ENCODE measurements around the gene GALNT2.

The GALNT2 gene

GRCh38 chr1:230317823-230318819, 251.1 kb downstream of the GALNT2 start:
- no peaks in the 10 kb centered on the region for H3K27me3 ChIP-seq (ENCODE audit: control insufficient read depth, insufficient read depth, low read length)
- no peak overlapping the region for H3K4me3 ChIP-seq (ENCODE audit: low read length)
- no peak overlapping the region for H3K9ac ChIP-seq (ENCODE audit: low read length)
- no peaks in the 10 kb centered on the region for H3K4me1 ChIP-seq (ENCODE audit: control insufficient read depth, insufficient read depth, low read length)
- H3K36me3 ChIP-seq (ENCODE audit: control insufficient read depth, insufficient read depth, low read length), result no peaks in the 10 kb centered on the region
- H3K27ac ChIP-seq (ENCODE audit: low read depth, low read length), result no peak overlapping the region

DNA sequence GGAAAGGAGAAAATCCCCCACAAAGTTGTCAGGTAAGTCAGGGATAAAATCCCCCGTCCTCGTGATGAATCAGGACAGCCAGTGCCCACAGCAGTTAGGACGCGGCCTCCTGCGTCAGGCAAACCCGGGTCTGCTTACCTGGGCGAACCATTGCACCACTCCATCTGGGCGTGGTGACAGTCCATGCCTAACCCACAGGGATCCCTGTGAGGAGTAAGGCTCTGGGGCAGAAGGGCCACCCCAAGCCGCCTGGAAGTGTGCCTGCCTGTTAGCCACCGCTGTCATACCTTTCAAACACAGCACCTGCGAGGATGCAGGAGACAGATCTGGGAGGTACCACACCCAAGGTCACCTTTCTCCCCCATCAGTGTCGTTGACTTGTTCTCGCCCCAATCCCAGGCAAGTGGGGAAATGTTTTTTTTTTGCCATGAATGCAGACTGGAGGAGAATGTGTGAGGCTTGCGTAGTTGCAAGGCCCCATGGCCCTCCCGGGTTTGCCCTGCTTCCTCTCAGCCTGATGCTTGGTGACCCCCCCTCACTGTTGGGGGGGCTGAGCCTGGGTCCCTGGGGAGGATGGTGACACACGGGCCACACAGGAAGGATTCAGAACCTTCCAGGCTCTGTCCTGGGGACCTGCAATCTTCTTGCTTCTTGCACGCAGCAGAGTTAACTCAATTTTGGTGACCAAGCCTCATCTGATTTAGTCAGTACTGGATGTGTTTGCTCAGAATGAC, 252.1 kb downstream of the GALNT2 start:
- H3K27ac ChIP-seq (ENCODE audit: low read depth, low read length), result no peak overlapping the region
- no peak overlapping the region for H3K9ac ChIP-seq (ENCODE audit: low read length)
- no peak overlapping the region for H3K4me3 ChIP-seq (ENCODE audit: low read length)
- H3K4me1 ChIP-seq (ENCODE audit: control insufficient read depth, insufficient read depth, low read length), result no peaks in the 10 kb centered on the region
- no peaks in the 10 kb centered on the region for H3K36me3 ChIP-seq (ENCODE audit: control insufficient read depth, insufficient read depth, low read length)
- H3K27me3 ChIP-seq (ENCODE audit: control insufficient read depth, insufficient read depth, low read length), result no peaks in the 10 kb centered on the region

DNA sequence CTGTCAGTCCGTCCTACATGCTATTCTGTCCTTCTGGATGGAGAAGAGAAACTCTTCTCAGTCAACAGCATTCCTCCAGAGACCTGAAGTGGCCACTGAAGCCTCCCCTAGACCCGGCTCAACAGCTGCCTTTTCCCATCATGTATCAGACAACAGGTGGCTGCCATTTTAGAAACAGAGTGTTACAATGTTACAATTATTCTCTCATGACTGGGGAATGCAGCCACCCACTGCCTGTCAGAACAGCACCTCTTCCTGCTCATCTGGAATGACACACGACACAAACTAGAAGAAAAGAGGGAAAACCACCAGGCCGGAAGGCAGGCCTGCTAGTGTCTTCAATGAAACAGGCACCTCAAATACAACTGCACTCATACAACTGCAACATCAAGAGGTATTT, 253.8 kb downstream of the GALNT2 start:
- Histone ChIP-seq H3K4me1 (ENCODE audit: control insufficient read depth, insufficient read depth, low read length) (no peaks in the 10 kb centered on the region), H3K9ac (ENCODE audit: low read length) (no peak overlapping the region), H3K4me3 (ENCODE audit: low read length) (no peak overlapping the region), H3K27me3 (ENCODE audit: control insufficient read depth, insufficient read depth, low read length) (no peaks in the 10 kb centered on the region), H3K27ac (ENCODE audit: low read depth, low read length) (no peak overlapping the region), H3K36me3 (ENCODE audit: control insufficient read depth, insufficient read depth, low read length) (no peaks in the 10 kb centered on the region)

DNA sequence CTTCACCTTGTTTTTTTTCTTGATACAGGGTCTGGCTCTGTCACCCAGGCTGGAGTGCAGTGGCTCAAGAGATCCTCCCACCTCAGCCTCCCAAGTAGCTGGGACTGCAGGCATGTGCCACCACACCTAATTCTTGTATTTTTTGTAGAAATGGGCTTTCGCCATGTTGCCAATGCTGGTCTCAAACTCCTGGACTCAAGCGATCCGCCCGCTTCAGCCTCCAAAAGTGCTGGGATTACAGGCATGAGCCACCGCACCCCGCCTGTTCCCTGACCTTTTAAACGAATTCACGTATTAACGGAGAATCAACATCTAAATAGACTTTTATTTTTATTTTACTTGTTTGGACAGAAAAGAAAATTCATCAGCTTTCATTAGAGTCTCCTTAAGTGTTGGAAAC, 254.3 kb downstream of the GALNT2 start:
- Histone ChIP-seq H3K4me3 (ENCODE audit: low read length) (no peak overlapping the region), H3K9ac (ENCODE audit: low read length) (no peak overlapping the region), H3K27ac (ENCODE audit: low read depth, low read length) (no peak overlapping the region), H3K36me3 (ENCODE audit: control insufficient read depth, insufficient read depth, low read length) (no peaks in the 10 kb centered on the region), H3K4me1 (ENCODE audit: control insufficient read depth, insufficient read depth, low read length) (no peaks in the 10 kb centered on the region), H3K27me3 (ENCODE audit: control insufficient read depth, insufficient read depth, low read length) (no peaks in the 10 kb centered on the region)

DNA sequence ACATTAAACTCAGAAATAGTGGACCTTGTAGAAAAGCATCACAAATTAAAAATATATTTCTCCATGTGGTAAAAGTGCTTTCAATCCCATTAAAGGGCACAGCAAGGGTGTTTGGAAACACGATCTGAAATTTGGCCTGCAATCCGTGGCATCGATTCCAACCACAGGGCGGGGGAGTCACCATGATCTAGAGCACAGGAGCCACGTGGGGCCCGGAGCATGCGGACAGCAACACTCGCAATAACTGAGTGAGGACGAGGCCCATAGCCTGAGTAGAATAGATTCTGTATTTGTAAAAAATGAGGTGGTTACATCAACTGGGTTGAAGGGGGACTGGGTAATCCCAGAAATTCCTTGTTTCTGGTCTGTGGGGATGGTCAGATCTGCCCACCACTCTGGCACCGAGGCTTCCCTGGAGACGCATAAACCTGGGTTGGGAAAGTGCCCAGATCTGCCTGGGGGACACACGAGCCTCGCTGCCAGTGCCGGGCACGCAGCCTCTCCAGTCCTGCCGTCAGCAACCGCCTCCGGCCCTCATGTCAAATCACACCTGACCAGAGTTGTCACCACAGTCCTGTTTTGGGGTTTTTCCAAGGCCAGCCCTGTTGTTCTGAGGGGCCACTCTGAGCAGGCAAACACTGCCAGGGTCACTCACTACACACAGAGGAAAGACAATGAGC, 254.8 kb downstream of the GALNT2 start:
- Histone ChIP-seq H3K36me3 (ENCODE audit: control insufficient read depth, insufficient read depth, low read length) (no peaks in the 10 kb centered on the region), H3K4me1 (ENCODE audit: control insufficient read depth, insufficient read depth, low read length) (no peaks in the 10 kb centered on the region), H3K27ac (ENCODE audit: low read depth, low read length) (no peak overlapping the region), H3K27me3 (ENCODE audit: control insufficient read depth, insufficient read depth, low read length) (no peaks in the 10 kb centered on the region), H3K9ac (ENCODE audit: low read length) (no peak overlapping the region), H3K4me3 (ENCODE audit: low read length) (no peak overlapping the region)

GRCh38 chr1:230322421-230322756, 255.4 kb downstream of the GALNT2 start:
- Histone ChIP-seq H3K36me3 (ENCODE audit: control insufficient read depth, insufficient read depth, low read length) (no peaks in the 10 kb centered on the region), H3K27me3 (ENCODE audit: control insufficient read depth, insufficient read depth, low read length) (no peaks in the 10 kb centered on the region), H3K4me3 (ENCODE audit: low read length) (no peak overlapping the region), H3K27ac (ENCODE audit: low read depth, low read length) (no peak overlapping the region), H3K9ac (ENCODE audit: low read length) (no peak overlapping the region), H3K4me1 (ENCODE audit: control insufficient read depth, insufficient read depth, low read length) (no peaks in the 10 kb centered on the region)

- Histone ChIP-seq H3K4me1 (ENCODE audit: control insufficient read depth, insufficient read depth, low read length) (no peaks in the 10 kb centered on the region), H3K9ac (ENCODE audit: low read length) (no peak overlapping the region), H3K4me3 (ENCODE audit: low read length) (no peak overlapping the region), H3K27me3 (ENCODE audit: control insufficient read depth, insufficient read depth, low read length) (no peaks in the 10 kb centered on the region), H3K36me3 (ENCODE audit: control insufficient read depth, insufficient read depth, low read length) (no peaks in the 10 kb centered on the region), H3K27ac (ENCODE audit: low read depth, low read length) (no peak overlapping the region)
These were observed 256.0 kb downstream of the GALNT2 start for GRCh38 chr1:230322967-230323547.

GRCh38 chr1:230323686-230324085, 256.6 kb downstream of the GALNT2 start:
- H3K27ac ChIP-seq (ENCODE audit: low read depth, low read length), result no peak overlapping the region
- H3K4me1 ChIP-seq (ENCODE audit: control insufficient read depth, insufficient read depth, low read length), result no peaks in the 10 kb centered on the region
- no peaks in the 10 kb centered on the region for H3K36me3 ChIP-seq (ENCODE audit: control insufficient read depth, insufficient read depth, low read length)
- no peaks in the 10 kb centered on the region for H3K27me3 ChIP-seq (ENCODE audit: control insufficient read depth, insufficient read depth, low read length)
- H3K4me3 ChIP-seq (ENCODE audit: low read length), result no peak overlapping the region
- no peak overlapping the region for H3K9ac ChIP-seq (ENCODE audit: low read length)

- H3K4me3 ChIP-seq (ENCODE audit: low read length), result no peak overlapping the region
- no peaks in the 10 kb centered on the region for H3K36me3 ChIP-seq (ENCODE audit: control insufficient read depth, insufficient read depth, low read length)
- no peaks in the 10 kb centered on the region for H3K4me1 ChIP-seq (ENCODE audit: control insufficient read depth, insufficient read depth, low read length)
- no peaks in the 10 kb centered on the region for H3K27me3 ChIP-seq (ENCODE audit: control insufficient read depth, insufficient read depth, low read length)
- H3K9ac ChIP-seq (ENCODE audit: low read length), result no peak overlapping the region
- no peak overlapping the region for H3K27ac ChIP-seq (ENCODE audit: low read depth, low read length)
These were observed 260.2 kb downstream of the GALNT2 start for GRCh38 chr1:230326971-230327891.

DNA sequence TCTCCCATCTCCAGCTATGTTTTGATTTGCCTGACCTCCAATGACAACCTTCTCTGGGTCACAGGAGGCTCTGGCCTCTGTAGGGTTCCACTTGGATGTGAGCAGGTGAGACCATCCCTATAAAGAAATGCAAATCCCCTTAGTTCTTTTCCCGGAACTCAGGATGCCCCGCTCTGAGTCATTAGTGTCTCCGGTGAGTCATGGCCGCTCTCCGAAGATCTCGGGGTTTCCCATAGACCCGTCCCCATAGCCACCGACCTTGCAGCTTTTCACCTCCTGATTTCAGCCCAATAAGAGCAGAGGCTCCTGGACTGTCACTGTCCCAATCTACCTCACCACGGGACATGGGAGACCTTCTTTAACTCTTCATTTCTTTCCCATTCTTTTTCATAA, 260.9 kb downstream of the GALNT2 start:
- Histone ChIP-seq H3K27ac (ENCODE audit: low read depth, low read length) (no peak overlapping the region), H3K27me3 (ENCODE audit: control insufficient read depth, insufficient read depth, low read length) (no peaks in the 10 kb centered on the region), H3K9ac (ENCODE audit: low read length) (no peak overlapping the region), H3K4me3 (ENCODE audit: low read length) (no peak overlapping the region), H3K36me3 (ENCODE audit: control insufficient read depth, insufficient read depth, low read length) (no peaks in the 10 kb centered on the region), H3K4me1 (ENCODE audit: control insufficient read depth, insufficient read depth, low read length) (no peaks in the 10 kb centered on the region)

DNA sequence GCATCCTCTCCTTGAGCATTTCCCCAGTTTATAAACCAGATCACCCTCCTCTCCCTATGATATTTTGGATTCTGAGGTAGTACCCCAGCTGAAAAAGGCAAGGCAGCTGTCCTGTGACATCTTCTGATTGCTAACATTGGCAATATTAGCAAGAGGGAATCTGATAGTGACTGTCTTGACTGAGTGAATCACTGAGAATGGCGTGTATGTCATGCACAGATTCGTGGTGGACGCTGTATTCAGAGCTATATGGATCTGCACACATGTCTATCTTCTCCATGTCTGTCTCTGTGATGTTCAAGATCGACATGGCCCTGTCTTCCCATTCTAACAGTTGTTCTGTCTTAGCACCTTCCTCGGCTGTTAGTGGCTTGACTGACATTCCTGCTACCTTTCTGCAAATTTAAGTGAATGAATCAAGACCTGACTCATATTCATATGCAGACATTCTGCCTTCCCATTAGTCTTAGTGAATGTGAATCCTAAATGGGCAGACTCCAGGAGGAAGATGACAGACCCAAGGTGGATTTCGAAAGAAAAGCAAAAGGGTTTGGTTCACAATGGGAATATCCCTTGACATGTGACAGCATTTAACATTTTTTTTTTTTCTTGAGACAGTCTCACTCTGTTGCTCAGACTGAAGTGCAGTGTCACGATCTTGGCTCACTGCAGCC, 261.4 kb downstream of the GALNT2 start:
- no peak overlapping the region for H3K9ac ChIP-seq (ENCODE audit: low read length)
- H3K4me3 ChIP-seq (ENCODE audit: low read length), result no peak overlapping the region
- no peaks in the 10 kb centered on the region for H3K36me3 ChIP-seq (ENCODE audit: control insufficient read depth, insufficient read depth, low read length)
- no peaks in the 10 kb centered on the region for H3K27me3 ChIP-seq (ENCODE audit: control insufficient read depth, insufficient read depth, low read length)
- no peak overlapping the region for H3K27ac ChIP-seq (ENCODE audit: low read depth, low read length)
- no peaks in the 10 kb centered on the region for H3K4me1 ChIP-seq (ENCODE audit: control insufficient read depth, insufficient read depth, low read length)

Measured in rectal smooth muscle tissue (tissue), 1 donor.